HCT116 (cell line): ENCODE data around the gene F7. TPM values are rescaled to one million over a fixed set of nuclear protein-coding genes. Genes with fewer than 3 reads are reported as not detected.

Experiments
- ATAC-seq: fragments of 200-7000 bp; cut with Tn5 transposase; 2 replicates; pipeline ENCODE4 v1.9.1; 2020; ENCODE audit warnings: mild to moderate bottlenecking, moderate library complexity
- BruUV-seq: library from RNA; stranded (reverse); fragments of 400-500 nt; replicated peaks from 2 replicates; lab custom pipeline; 2021; lab: Mats Ljungman, UMichigan
- CTCF ChIA-PET: fragments of 300-600 bp; sonication (Branson Sonifier 250); formaldehyde crosslinking; loops from one replicate; lab custom pipeline; 2021; ENCODE audit warnings: antibody characterized with exemption; lab: Charles Lee
- POLR2A ChIA-PET: fragments of 300-600, 350-600 bp; sonication (Branson Sonifier 250); formaldehyde crosslinking; loops from one replicate; lab custom pipeline; 2021; ENCODE audit warnings: antibody characterized with exemption; lab: Charles Lee
- RAD21 ChIA-PET, 2 experiments: fragments of 300-600 bp; sonication (Branson Sonifier 250); formaldehyde crosslinking; loops; one replicate each; lab custom pipeline; 2023; ENCODE audit warnings: low total read pairs in 2 of 2; ENCODE audit not compliant: uncharacterized antibody in 2 of 2, unreplicated experiment in 2 of 2, low non-redundant PET in 1 of 2; lab: Charles Lee
- DNase-seq: peaks from one replicate; pipeline ENCODE4 v3.0.0-alpha.2; 2010; ENCODE audit warnings: low read depth, low spot score
- H2AFZ ChIP-seq: fragments of 200-600 bp; shearing (Covaris generic), sonication (generic); 2 replicates; pipeline ENCODE4 v1.6.1; 2017; ENCODE audit warnings: low read depth, mixed run types, mixed read lengths, antibody characterized with exemption, low read length; ENCODE audit not compliant: poor library complexity, severe bottlenecking
- H3K27ac ChIP-seq: 2 replicates; pipeline ENCODE4 v1.5.1; 2012; ENCODE audit warnings: low read depth, low read length
- H3K27me3 ChIP-seq: fragments of 200-600 bp; sonication (generic); 2 replicates; pipeline ENCODE4 v1.6.1; 2016; ENCODE audit warnings: mixed run types, low read length, mixed read lengths; ENCODE audit not compliant: insufficient read depth
- H3K36me3 ChIP-seq, 2 experiments: fragments of 200-500 bp in 1 of 2; fragments of 200-600 bp in 1 of 2; sonication (Bioruptor generic) in 1 of 2; sonication (generic) in 1 of 2; 2 replicates each; pipeline versions ENCODE4 v1.5.1 to v1.6.1; 2014 to 2016; ENCODE audit warnings: low read length in 2 of 2, inconsistent platforms in 1 of 2, mixed read lengths in 1 of 2, mixed run types in 1 of 2; ENCODE audit not compliant: insufficient read depth in 2 of 2, control insufficient read depth in 1 of 2
- H3K4me1 ChIP-seq, 2 experiments: fragments of 200-600 bp in 1 of 2; sonication (generic) in 1 of 2; 2 replicates each; pipeline versions ENCODE4 v1.5.1 to v1.6.1; 2012 to 2017; ENCODE audit warnings: low read length in 2 of 2, inconsistent platforms in 1 of 2, mild to moderate bottlenecking in 1 of 2, mixed read lengths in 1 of 2, mixed run types in 1 of 2, moderate library complexity in 1 of 2; ENCODE audit not compliant: insufficient read depth in 2 of 2, control insufficient read depth in 1 of 2
- H3K4me2 ChIP-seq: fragments of 200-600 bp; sonication (generic); 2 replicates; pipeline ENCODE4 v1.6.1; 2017; ENCODE audit warnings: mixed run types, low read length, mixed read lengths
- H3K4me3 ChIP-seq, 2 experiments: fragments of 200-600 bp in 1 of 2; sonication (generic) in 1 of 2; replicated peaks in 1 of 2; 2 replicates each; pipeline ENCODE4 v1.5.1; 2011 to 2016; ENCODE audit warnings: low read length in 2 of 2, control low read depth in 1 of 2, low read depth in 1 of 2, mild to moderate bottlenecking in 1 of 2, mixed read lengths in 1 of 2, mixed run types in 1 of 2
- H3K79me2 ChIP-seq: fragments of 200-600 bp; sonication (generic); 2 replicates; pipeline ENCODE4 v1.6.1; 2017; ENCODE audit warnings: mild to moderate bottlenecking, mixed run types, low read length, moderate library complexity, mixed read lengths; ENCODE audit not compliant: insufficient read depth
- H3K9ac ChIP-seq: fragments of 200-600 bp; sonication (generic); 2 replicates; pipeline ENCODE4 v1.6.1; 2016; ENCODE audit warnings: low read length, mixed read lengths
- H3K9me2 ChIP-seq: fragments of 200-600 bp; sonication (generic), shearing (Covaris generic); 2 replicates; pipeline ENCODE4 v1.6.1; 2017; ENCODE audit warnings: mixed run types, mild to moderate bottlenecking, moderate library complexity; ENCODE audit not compliant: insufficient read depth
- H3K9me3 ChIP-seq, 2 experiments: fragments of 200-500 bp in 1 of 2; fragments of 200-600 bp in 1 of 2; sonication (Bioruptor generic) in 1 of 2; sonication (generic) in 1 of 2; 2 replicates each; pipeline ENCODE4 v1.6.1; 2014 to 2017; ENCODE audit warnings: low read length in 2 of 2, mixed read lengths in 2 of 2, inconsistent platforms in 1 of 2, low read depth in 1 of 2, mild to moderate bottlenecking in 1 of 2, mixed run types in 1 of 2, moderate library complexity in 1 of 2; ENCODE audit not compliant: control insufficient read depth in 1 of 2, insufficient read depth in 1 of 2
- H4K20me1 ChIP-seq: fragments of 200-600 bp; sonication (generic), shearing (Covaris generic); 2 replicates; pipeline ENCODE4 v1.6.1; 2017; ENCODE audit warnings: mixed run types, mild to moderate bottlenecking, moderate library complexity; ENCODE audit not compliant: insufficient read depth
- CBX3 ChIP-seq: IDR thresholded peaks from 2 replicates; pipeline ENCODE4 v1.6.1; 2012; ENCODE audit warnings: low read depth
- CEBPB ChIP-seq: IDR thresholded peaks from 2 replicates; pipeline ENCODE4 v1.6.1; 2012; ENCODE audit warnings: low read depth
- EGR1 ChIP-seq: IDR thresholded peaks from 2 replicates; pipeline ENCODE4 v1.6.1; 2012; ENCODE audit warnings: low read depth
- FOSL1 ChIP-seq: IDR thresholded peaks from 2 replicates; pipeline ENCODE4 v1.6.1; 2012; ENCODE audit warnings: low read depth
- POLR2AphosphoS5 ChIP-seq: IDR thresholded peaks from 2 replicates; pipeline ENCODE4 v1.6.1; 2011; ENCODE audit warnings: mild to moderate bottlenecking, low read depth, low read length, moderate library complexity
- RAD21 ChIP-seq: IDR thresholded peaks from 2 replicates; pipeline ENCODE4 v1.6.1; 2012; ENCODE audit warnings: low read depth, mild to moderate bottlenecking
- TCF7L2 ChIP-seq: IDR thresholded peaks from 2 replicates; pipeline ENCODE4 v1.7.0; 2011; ENCODE audit warnings: borderline replicate concordance, inconsistent platforms; ENCODE audit not compliant: insufficient read depth, insufficient read length; ENCODE audit errors: extremely low read depth
- ZNF274 ChIP-seq: fragments of 200-500 bp; sonication (Bioruptor generic); IDR thresholded peaks from 2 replicates; pipeline ENCODE4 v1.6.1; 2014; ENCODE audit warnings: mild to moderate bottlenecking, low read depth, low read length, inconsistent platforms
- intact Hi-C: fragments of 100-400 bp; cut with micrococcal nuclease; formaldehyde crosslinking; loops from 2 replicates; pipeline ENCODE4 v1.10.0; 2022
- total RNA-seq: library from RNA; stranded (reverse); gene quantifications from one replicate; pipeline ENCODE4 v1.2.1, GENCODE V29; 2021; ENCODE audit not compliant: unreplicated experiment
- TF ChIP-seq, protein P1 (sequence below): IDR thresholded peaks from 2 replicates; pipeline ENCODE4 v1.6.1; 2012
- TF ChIP-seq, protein P2 (sequence below), 3 experiments: fragments of 200-600 bp in 1 of 3; sonication (generic) in 1 of 3; IDR thresholded peaks in 2 of 3; conservative IDR thresholded peaks in 1 of 3; 2 replicates each; pipeline ENCODE4 v1.5.1; 2012 to 2017; ENCODE audit warnings: low read depth in 2 of 3, low read length in 2 of 3, antibody characterized with exemption in 1 of 3, borderline replicate concordance in 1 of 3, control low read depth in 1 of 3, mild to moderate bottlenecking in 1 of 3, mixed read lengths in 1 of 3, mixed run types in 1 of 3, moderate library complexity in 1 of 3; ENCODE audit not compliant: insufficient read depth in 1 of 3
- TF ChIP-seq, protein P3 (sequence below): IDR thresholded peaks from 2 replicates; pipeline ENCODE4 v1.6.1; 2012; ENCODE audit warnings: low read depth

The F7 gene
- total RNA-seq, 1 experiment from 2014 or later = not detected

DNA sequence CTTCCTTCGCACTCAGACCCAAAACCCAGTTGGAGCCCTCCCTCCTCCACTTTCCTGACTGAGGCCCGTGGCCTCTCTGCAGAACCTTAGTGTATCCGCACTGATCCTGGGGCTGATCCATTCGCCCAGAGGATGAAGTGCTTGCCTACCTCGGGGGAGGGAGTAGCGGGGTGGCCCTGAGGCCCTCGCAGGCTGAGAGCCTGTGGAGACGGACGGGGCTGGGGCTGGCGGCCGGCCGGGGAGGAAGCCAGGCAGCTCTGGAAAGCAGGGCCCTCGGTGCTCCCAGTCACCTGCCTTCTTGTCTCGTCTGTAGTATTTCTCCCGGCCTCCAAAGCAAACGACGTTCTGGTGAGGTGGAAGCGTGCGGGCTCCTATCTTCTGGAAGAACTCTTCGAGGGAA, 54.1 kb downstream of the F7 start:
- CTCF ChIA-PET = no interaction called here
- no peak overlapping the region for H3K27ac ChIP-seq
- BruUV-seq = no TSS peak
- no peak overlapping the region for H2AFZ ChIP-seq
- DNase-seq = no peak
- TF ChIP-seq RAD21 = no peak
- TF ChIP-seq CBX3 = no peak
- TF ChIP-seq, all 23 proteins: peak for 0
- Histone ChIP-seq H3K9me3 (peaks cover 0 to 5% of the 10 kb centered on the region in 2 experiments; a peak in 1 of 4 replicates), H4K20me1 (no peaks in the 10 kb centered on the region), H3K4me3 (no peak overlapping the region), H3K4me2 (no peak overlapping the region), H3K79me2 (no peaks in the 10 kb centered on the region), H3K9me2 (no peaks in the 10 kb centered on the region), H3K4me1 (peaks cover 0 to under 1% of the 10 kb centered on the region in 2 experiments; a peak in 2 of 4 replicates), H3K36me3 (no peaks in the 10 kb centered on the region), H3K9ac (no peak overlapping the region), H3K27me3 (peaks cover 3% of the 10 kb centered on the region; the same call in 1 of the 2 replicates)
- ChIA-PET RAD21 (no interaction called here), POLR2A (no interaction called here)
- ATAC-seq = no peak
- intact Hi-C loops = loop anchor here (10.0 kb wide), 1 partner anchor 75 kb away; no protein-coding TSS in a partner anchor

DNA sequence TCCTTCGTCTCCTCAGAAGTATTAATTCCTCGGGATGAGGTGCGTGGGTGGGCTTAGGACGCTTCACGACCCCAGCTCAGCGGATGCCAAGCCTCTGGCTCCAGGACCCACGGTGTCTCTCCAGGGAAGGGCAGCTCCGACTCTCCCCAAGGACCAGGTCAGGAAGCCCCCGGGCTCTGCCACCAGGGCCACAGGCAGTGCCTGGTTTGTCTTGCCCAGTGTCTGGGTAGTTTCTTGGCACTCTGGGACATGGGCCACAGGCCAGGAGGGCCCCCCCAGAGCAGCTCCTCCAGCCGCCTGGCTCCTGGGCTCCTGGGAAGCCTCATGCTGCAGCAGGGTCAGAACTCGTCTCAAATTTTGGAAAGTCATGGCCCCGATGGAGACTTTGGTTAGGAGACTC, 55.4 kb downstream of the F7 start:
- Histone ChIP-seq H3K27me3 (peaks cover 3% of the 10 kb centered on the region; the same call in 1 of the 2 replicates), H3K4me1 (no peaks in the 10 kb centered on the region), H3K79me2 (no peaks in the 10 kb centered on the region), H3K9me3 (no peaks in the 10 kb centered on the region), H3K27ac (no peak overlapping the region), H3K9ac (no peak overlapping the region), H3K36me3 (no peaks in the 10 kb centered on the region), H4K20me1 (no peaks in the 10 kb centered on the region), H3K4me3 (no peak overlapping the region), H2AFZ (no peak overlapping the region), H3K4me2 (no peak overlapping the region), H3K9me2 (no peaks in the 10 kb centered on the region)
- POLR2A ChIA-PET = no interaction called here
- RAD21 ChIA-PET = no interaction called here
- TF ChIP-seq, protein P1, sequence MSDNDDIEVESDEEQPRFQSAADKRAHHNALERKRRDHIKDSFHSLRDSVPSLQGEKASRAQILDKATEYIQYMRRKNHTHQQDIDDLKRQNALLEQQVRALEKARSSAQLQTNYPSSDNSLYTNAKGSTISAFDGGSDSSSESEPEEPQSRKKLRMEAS = no peak
- TF ChIP-seq, protein P2, sequence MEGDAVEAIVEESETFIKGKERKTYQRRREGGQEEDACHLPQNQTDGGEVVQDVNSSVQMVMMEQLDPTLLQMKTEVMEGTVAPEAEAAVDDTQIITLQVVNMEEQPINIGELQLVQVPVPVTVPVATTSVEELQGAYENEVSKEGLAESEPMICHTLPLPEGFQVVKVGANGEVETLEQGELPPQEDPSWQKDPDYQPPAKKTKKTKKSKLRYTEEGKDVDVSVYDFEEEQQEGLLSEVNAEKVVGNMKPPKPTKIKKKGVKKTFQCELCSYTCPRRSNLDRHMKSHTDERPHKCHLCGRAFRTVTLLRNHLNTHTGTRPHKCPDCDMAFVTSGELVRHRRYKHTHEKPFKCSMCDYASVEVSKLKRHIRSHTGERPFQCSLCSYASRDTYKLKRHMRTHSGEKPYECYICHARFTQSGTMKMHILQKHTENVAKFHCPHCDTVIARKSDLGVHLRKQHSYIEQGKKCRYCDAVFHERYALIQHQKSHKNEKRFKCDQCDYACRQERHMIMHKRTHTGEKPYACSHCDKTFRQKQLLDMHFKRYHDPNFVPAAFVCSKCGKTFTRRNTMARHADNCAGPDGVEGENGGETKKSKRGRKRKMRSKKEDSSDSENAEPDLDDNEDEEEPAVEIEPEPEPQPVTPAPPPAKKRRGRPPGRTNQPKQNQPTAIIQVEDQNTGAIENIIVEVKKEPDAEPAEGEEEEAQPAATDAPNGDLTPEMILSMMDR (IDR thresholded peaks at IDR 0.05 in 2 of 3, conservative IDR thresholded peaks at IDR 0.05 in 1 of 3; ENCODE audit: borderline replicate concordance in 1 of 3, insufficient read depth in 1 of 3, low read depth in 2 of 3, low read length in 2 of 3) = no peak
- TF ChIP-seq TCF7L2 (no peak), RAD21 (no peak), POLR2AphosphoS5 (no peak), CEBPB (no peak), ZNF274 (no peak), FOSL1 (no peak), EGR1 (no peak)
- TF ChIP-seq, protein P3, sequence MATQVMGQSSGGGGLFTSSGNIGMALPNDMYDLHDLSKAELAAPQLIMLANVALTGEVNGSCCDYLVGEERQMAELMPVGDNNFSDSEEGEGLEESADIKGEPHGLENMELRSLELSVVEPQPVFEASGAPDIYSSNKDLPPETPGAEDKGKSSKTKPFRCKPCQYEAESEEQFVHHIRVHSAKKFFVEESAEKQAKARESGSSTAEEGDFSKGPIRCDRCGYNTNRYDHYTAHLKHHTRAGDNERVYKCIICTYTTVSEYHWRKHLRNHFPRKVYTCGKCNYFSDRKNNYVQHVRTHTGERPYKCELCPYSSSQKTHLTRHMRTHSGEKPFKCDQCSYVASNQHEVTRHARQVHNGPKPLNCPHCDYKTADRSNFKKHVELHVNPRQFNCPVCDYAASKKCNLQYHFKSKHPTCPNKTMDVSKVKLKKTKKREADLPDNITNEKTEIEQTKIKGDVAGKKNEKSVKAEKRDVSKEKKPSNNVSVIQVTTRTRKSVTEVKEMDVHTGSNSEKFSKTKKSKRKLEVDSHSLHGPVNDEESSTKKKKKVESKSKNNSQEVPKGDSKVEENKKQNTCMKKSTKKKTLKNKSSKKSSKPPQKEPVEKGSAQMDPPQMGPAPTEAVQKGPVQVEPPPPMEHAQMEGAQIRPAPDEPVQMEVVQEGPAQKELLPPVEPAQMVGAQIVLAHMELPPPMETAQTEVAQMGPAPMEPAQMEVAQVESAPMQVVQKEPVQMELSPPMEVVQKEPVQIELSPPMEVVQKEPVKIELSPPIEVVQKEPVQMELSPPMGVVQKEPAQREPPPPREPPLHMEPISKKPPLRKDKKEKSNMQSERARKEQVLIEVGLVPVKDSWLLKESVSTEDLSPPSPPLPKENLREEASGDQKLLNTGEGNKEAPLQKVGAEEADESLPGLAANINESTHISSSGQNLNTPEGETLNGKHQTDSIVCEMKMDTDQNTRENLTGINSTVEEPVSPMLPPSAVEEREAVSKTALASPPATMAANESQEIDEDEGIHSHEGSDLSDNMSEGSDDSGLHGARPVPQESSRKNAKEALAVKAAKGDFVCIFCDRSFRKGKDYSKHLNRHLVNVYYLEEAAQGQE = no peak
- intact Hi-C loops = no loop called here
- BruUV-seq = no TSS peak
- CTCF ChIA-PET = no interaction called here
- DNase-seq (no peak), ATAC-seq (no peak)
